Measurements from ENCODE around the gene NDUFAF2. TPM values are rescaled to one million over a fixed set of nuclear protein-coding genes. Genes with fewer than 3 reads are reported as not detected.

The NDUFAF2 gene
- polyA plus RNA-seq, 1 of the 3 experiments (the other 2 are of a cell fraction) = 33.4 TPM

DNA sequence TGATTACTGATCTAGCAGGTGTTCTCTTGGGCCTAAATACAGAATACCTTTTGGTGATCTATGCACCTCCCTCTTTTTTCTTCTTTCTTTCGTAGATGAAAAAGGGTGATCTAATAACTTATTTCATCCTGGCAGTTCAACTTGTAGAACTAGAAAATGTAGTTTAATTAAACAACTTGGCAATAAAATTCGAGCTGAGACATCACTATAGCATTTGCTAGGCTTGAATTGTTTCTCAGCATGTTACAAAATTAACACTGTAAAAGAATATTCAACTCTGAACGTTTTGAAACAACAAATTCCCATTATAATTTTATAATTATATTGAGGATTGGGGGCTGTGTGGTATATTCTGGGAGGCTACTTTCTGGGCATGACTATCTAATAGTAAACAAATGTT is 197.8 kb downstream of the NDUFAF2 start:
- CTCF ChIA-PET = no interaction called here

DNA sequence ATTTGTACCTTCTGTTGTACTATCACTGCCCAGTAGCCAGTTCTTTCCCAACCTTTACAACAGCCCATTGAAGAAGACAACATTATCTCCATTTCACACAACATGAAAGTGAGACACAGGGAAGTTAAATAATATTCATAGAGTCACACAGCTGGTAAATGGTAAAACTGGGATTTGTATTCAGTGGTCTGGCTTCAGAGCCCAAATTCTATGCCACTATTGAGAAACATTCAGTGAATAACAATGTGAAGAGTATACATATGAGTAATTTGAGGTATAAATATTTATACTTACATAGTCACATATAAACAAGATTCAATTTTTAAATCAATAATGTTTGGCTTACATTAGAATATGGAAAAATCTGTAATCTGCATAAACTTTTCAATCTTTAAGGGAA is 203.5 kb downstream of the NDUFAF2 start:
- POLR2A ChIA-PET = no interaction called here

More for the DNA sequence above, 197.8 kb downstream of the NDUFAF2 start:
- H3K4me3 ChIP-seq (ENCODE audit: low read depth in 2 of 2, low read length in 1 of 2) = no peak overlapping the region
- no peaks in the 10 kb centered on the region for H3K9me2 ChIP-seq
- no peak for DNase-seq
- 77% methylated on average over 3 of the region's 3 CpGs for WGBS (ENCODE audit: low lambda C conversion rate)
- POLR2A ChIA-PET = no interaction called here
- no peaks in the 10 kb centered on the region for H3F3A ChIP-seq (replicated peaks; ENCODE audit: insufficient read depth)
- peaks cover 0 to 6% of the 10 kb centered on the region in 2 experiments; a peak in 1 of 4 replicates for H3K4me1 ChIP-seq (ENCODE audit: control insufficient read depth in 1 of 2, insufficient read depth in 2 of 2, low read depth in 1 of 2, low read length in 1 of 2)
- no peak overlapping the region for H3K27ac ChIP-seq (ENCODE audit: low read depth in 2 of 2, low read length in 1 of 2)
- H3K79me2 ChIP-seq (ENCODE audit: insufficient read depth) = no peaks in the 10 kb centered on the region
- H3K27me3 ChIP-seq (ENCODE audit: insufficient read depth) = no peaks in the 10 kb centered on the region
- H3K36me3 ChIP-seq (replicated peaks in 1 of 2; ENCODE audit: control insufficient read depth in 1 of 2, insufficient read depth in 2 of 2, low read length in 1 of 2) = no peaks in the 10 kb centered on the region
- H3K9ac ChIP-seq = no peak overlapping the region
- TF ChIP-seq, protein P1, sequence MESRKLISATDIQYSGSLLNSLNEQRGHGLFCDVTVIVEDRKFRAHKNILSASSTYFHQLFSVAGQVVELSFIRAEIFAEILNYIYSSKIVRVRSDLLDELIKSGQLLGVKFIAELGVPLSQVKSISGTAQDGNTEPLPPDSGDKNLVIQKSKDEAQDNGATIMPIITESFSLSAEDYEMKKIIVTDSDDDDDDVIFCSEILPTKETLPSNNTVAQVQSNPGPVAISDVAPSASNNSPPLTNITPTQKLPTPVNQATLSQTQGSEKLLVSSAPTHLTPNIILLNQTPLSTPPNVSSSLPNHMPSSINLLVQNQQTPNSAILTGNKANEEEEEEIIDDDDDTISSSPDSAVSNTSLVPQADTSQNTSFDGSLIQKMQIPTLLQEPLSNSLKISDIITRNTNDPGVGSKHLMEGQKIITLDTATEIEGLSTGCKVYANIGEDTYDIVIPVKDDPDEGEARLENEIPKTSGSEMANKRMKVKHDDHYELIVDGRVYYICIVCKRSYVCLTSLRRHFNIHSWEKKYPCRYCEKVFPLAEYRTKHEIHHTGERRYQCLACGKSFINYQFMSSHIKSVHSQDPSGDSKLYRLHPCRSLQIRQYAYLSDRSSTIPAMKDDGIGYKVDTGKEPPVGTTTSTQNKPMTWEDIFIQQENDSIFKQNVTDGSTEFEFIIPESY (IDR thresholded peaks at IDR 0.05; ENCODE audit: borderline replicate concordance, low read depth) = no peak
- TF ChIP-seq, protein P2, sequence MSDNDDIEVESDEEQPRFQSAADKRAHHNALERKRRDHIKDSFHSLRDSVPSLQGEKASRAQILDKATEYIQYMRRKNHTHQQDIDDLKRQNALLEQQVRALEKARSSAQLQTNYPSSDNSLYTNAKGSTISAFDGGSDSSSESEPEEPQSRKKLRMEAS (IDR thresholded peaks at IDR 0.05; ENCODE audit: low read depth) = no peak
- TF ChIP-seq POLR2AphosphoS5 (IDR thresholded peaks at IDR 0.05; ENCODE audit: low read depth, low read length) = no peak
- TF ChIP-seq ELF1 (IDR thresholded peaks at IDR 0.05) = no peak
- TF ChIP-seq, protein P3, sequence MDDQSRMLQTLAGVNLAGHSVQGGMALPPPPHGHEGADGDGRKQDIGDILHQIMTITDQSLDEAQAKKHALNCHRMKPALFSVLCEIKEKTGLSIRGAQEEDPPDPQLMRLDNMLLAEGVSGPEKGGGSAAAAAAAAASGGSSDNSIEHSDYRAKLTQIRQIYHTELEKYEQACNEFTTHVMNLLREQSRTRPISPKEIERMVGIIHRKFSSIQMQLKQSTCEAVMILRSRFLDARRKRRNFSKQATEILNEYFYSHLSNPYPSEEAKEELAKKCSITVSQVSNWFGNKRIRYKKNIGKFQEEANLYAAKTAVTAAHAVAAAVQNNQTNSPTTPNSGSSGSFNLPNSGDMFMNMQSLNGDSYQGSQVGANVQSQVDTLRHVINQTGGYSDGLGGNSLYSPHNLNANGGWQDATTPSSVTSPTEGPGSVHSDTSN (IDR thresholded peaks at IDR 0.05) = no peak
- no peaks in the 10 kb centered on the region for H3K9me3 ChIP-seq
- no peak overlapping the region for H3K4me2 ChIP-seq
- H2AFZ ChIP-seq (ENCODE audit: low read depth) = no peak overlapping the region
- H4K20me1 ChIP-seq (ENCODE audit: insufficient read depth) = no peaks in the 10 kb centered on the region

More for the DNA sequence above, 203.5 kb downstream of the NDUFAF2 start:
- no peaks in the 10 kb centered on the region for H4K20me1 ChIP-seq (ENCODE audit: insufficient read depth)
- H3K9me2 ChIP-seq = no peaks in the 10 kb centered on the region
- H3K27me3 ChIP-seq (ENCODE audit: insufficient read depth) = no peaks in the 10 kb centered on the region
- no peak for TF ChIP-seq TCF12 (IDR thresholded peaks at IDR 0.05)
- TF ChIP-seq, protein P4, sequence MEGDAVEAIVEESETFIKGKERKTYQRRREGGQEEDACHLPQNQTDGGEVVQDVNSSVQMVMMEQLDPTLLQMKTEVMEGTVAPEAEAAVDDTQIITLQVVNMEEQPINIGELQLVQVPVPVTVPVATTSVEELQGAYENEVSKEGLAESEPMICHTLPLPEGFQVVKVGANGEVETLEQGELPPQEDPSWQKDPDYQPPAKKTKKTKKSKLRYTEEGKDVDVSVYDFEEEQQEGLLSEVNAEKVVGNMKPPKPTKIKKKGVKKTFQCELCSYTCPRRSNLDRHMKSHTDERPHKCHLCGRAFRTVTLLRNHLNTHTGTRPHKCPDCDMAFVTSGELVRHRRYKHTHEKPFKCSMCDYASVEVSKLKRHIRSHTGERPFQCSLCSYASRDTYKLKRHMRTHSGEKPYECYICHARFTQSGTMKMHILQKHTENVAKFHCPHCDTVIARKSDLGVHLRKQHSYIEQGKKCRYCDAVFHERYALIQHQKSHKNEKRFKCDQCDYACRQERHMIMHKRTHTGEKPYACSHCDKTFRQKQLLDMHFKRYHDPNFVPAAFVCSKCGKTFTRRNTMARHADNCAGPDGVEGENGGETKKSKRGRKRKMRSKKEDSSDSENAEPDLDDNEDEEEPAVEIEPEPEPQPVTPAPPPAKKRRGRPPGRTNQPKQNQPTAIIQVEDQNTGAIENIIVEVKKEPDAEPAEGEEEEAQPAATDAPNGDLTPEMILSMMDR (IDR thresholded peaks at IDR 0.05) = no peak
- TF ChIP-seq, protein P1 (IDR thresholded peaks at IDR 0.05; ENCODE audit: borderline replicate concordance, low read depth) = no peak
- TF ChIP-seq ELF1 (IDR thresholded peaks at IDR 0.05) = no peak
- no peak for TF ChIP-seq MXI1 (IDR thresholded peaks at IDR 0.05; ENCODE audit: low read depth, low read length)
- TF ChIP-seq EZH2phosphoT487 (IDR thresholded peaks at IDR 0.05; ENCODE audit: borderline replicate concordance, low read depth) = no peak
- CTCF ChIA-PET = interaction anchor here (1.0 kb wide), 1 partner anchor 9 kb away, joined by 3 read pairs; no protein-coding TSS in a partner anchor
- H3K36me3 ChIP-seq (replicated peaks in 1 of 2; ENCODE audit: control insufficient read depth in 1 of 2, insufficient read depth in 2 of 2, low read length in 1 of 2) = no peaks in the 10 kb centered on the region
- no peak overlapping the region for H3K4me2 ChIP-seq
- H3K9ac ChIP-seq = no peak overlapping the region
- H3F3A ChIP-seq (replicated peaks; ENCODE audit: insufficient read depth) = peaks cover 8% of the 10 kb centered on the region
- no peak overlapping the region for H3K4me3 ChIP-seq (ENCODE audit: low read depth in 2 of 2, low read length in 1 of 2)
- H3K4me1 ChIP-seq (ENCODE audit: control insufficient read depth in 1 of 2, insufficient read depth in 2 of 2, low read depth in 1 of 2, low read length in 1 of 2) = no peaks in the 10 kb centered on the region
- no peak overlapping the region for H2AFZ ChIP-seq (ENCODE audit: low read depth)
- DNase-seq = no peak
- no peaks in the 10 kb centered on the region for H3K79me2 ChIP-seq (ENCODE audit: insufficient read depth)
- H3K9me3 ChIP-seq = no peaks in the 10 kb centered on the region
- H3K27ac ChIP-seq (ENCODE audit: low read depth in 2 of 2, low read length in 1 of 2) = no peak overlapping the region

Data from SK-N-SH (cell line).